ENCODE measurements around the gene RPL7A.
"Not testable (repeated sequence)": the region's sequence is repeated elsewhere in the genome, so short reads cannot be mapped to it uniquely, and the experiment has no call there.

RPL7A gene

DNA sequence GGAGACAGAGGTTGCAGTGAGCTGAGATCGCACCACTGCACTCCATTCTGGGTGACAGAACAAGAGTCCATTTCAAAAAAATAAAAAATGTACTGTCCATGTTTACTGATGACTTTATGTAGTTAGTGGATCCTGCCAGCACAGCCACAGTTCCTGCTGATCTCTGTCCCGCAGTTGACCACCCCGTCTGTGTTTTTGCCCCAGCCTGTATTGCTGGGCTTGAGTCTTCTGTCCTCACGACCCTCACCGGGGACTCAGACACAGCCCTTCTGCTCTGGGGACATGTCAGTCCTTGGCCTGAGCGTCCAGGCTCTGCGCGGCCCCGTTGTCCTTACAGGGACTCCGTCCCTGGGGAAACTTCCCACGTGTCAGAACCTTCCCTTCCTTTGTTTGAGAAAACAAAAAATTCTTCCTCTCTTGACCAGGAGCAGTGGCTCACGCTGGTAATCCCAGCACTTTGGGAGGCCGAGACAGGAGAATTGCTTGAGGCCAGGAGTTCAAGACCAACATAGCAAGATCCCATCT is 26.5 kb upstream of the RPL7A start:
- TF ChIP-seq CTCF (IDR thresholded peaks at IDR 0.05; ENCODE audit: low read depth, low read length): no peak
- no peak for DNase-seq (ENCODE audit: extremely low read depth, low read depth)

DNA sequence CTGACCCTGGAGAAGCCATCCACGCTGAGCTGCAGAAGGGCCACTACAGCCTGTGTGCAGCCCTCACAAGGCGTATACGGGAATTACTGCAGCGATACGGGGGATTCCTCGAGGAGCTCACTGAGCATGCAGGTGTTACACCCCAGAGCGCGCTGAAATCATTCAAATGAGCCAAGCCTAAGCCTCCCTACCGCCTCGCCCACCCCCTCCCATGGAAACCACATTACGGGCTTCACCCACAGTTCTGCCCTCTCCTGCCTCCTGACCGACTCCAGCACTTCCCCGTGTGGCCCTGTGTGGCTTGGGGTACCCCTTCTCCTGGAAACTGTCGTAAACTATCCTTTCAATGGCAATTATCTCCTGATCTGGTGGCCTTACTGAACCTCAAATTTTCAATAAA is 25.3 kb upstream of the RPL7A start:
- DNase-seq (ENCODE audit: extremely low read depth, low read depth): no peak
- no peak for TF ChIP-seq CTCF (IDR thresholded peaks at IDR 0.05; ENCODE audit: low read depth, low read length)

DNA sequence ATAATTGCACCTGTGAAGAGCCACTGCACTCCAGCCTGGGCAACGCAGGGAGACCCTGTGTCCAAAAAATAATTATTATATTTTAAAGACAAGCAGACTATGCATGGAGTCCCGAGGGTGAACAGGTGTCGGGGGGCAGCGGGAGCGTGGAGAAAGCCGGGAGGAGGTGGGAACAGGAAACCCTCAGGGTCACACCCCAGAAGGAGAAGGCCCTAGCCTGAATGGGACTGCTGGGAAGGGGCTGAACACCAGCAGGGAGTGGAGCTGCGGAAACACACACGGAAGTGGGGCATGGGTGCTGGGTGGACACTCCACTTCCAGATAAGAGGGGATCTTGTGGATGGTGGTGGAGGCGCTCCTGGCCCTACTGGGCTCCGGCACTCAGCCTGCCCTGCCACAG is 24.8 kb upstream of the RPL7A start:
- TF ChIP-seq CTCF (IDR thresholded peaks at IDR 0.05; ENCODE audit: low read depth, low read length): no peak
- DNase-seq (ENCODE audit: extremely low read depth, low read depth): no peak

- no peak for TF ChIP-seq CTCF (IDR thresholded peaks at IDR 0.05; ENCODE audit: low read depth, low read length)
- no peak for DNase-seq (ENCODE audit: extremely low read depth, low read depth)
Measured at GRCh38 chr9:133323991-133324703, 23.9 kb upstream of the RPL7A start.

DNA sequence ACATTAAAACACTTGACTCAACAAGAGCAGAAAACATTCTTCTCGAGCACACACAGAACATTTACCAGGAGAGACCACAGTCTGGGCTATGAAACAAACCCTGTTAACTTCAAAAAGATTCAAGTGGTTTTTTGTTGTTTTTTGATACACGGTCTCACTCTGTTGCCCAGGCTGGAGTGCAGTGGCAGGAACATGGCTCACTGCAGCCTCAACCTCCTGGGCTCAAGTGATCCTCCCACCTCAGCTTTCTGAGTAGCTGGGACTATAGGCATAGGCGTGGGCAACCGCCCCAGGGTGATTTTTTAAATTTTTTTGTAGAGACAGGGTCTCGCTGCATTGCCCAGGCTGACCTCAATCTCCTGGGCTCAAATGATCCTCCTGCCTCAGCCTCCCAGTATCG is 21.0 kb upstream of the RPL7A start:
- not testable (repeated sequence) for DNase-seq (ENCODE audit: extremely low read depth, low read depth)

DNA sequence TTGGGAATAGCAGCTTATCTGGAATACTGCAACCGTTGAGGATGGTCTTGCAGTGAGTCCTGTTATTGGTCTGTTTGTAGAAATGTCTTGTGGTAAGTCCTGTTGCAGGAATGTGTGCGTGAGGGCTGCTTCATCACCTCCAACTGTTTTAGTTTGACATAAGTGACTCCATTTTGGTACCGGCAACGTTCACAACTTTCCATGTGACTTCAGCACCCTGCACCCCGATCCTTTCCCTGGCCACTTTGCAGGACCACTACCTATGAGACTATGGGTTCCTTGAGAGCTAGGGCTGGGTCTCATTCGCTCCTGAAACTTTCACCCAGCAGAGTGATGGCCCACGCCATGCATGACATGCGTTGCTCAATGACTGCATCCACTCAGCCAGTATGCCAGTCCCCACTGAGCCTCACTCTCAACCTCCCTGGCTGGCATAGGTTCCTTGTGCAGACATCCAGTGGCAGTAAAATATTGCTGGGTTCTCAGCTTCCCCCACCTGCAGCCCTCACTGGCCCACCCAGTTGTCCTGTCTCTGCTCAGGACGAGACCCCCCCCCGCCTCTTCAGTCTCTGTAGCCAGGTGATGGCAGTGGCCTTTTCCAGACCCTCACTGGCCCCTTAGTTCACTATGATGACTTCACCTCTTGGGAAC is 20.1 kb upstream of the RPL7A start:
- DNase-seq (ENCODE audit: extremely low read depth, low read depth): no peak
- no peak for TF ChIP-seq CTCF (IDR thresholded peaks at IDR 0.05; ENCODE audit: low read depth, low read length)

DNA sequence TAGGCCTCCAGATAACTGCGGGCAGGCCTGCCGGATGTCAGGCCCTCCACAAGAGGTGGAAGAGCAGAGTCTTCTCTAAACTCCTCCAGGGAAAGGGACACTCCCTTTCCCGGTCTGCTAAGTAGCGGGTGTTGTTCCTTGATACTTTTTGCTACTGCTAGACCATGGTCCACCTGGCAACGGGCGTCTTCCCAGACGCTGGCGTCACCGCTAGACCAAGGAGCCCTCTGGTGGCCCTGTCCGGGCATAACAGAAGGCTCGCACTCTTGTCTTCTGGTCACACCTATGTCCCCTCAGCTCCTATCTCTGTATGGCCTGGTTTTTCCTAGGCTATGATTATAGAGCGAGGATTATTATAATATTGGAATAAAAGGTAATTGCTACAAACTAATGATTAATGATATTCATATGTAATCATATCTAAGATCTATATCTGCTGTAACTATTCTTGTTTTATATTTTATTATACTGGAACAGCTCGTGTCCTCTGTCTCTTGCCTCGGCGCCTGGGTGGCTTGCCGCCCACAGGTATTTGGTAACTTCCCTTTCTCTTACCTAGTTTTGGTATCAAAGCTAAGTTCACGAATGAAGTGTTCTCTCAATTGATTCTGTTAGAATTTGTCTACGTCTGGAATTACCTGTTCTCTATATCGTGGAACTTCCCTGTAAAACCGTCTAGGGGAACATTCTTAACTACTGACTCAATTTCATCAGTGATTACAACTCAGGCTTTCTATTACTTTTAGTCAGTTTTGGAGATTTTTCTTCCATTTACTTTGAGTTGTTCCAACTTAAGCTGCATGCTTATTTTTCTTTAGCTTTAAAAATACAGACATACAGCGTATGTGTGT is 18.5 kb upstream of the RPL7A start:
- not testable (repeated sequence) for DNase-seq (ENCODE audit: extremely low read depth, low read depth)
- peak; percentile 42 for TF ChIP-seq CTCF (IDR thresholded peaks at IDR 0.05; ENCODE audit: low read depth, low read length)

All from AG09319 (cell line).